Activated CD4-positive, alpha-beta T cell treated with anti-CD3 and anti-CD28 coated beads for 48 hours (primary cell): ENCODE results near the gene CEP57.

ENCODE experiments used
- DNase-seq: peaks from one replicate; pipeline ENCODE4 v3.0.0-alpha.2; 2020

Gene CEP57

GRCh38 chr11:95790123-95790932 lies at the start of gene CEP57:
TSS of gene CEP57 (plus strand) at chr11:95790498. CDS start at chr11:95790699, 201 bp downstream.
- DNase-seq: peak; percentile 97

- no peak for DNase-seq
These were observed 40.2 kb upstream of the CEP57 start for GRCh38 chr11:95750101-95750500.

GRCh38 chr11:95751515-95751914 lies 38.8 kb upstream of the CEP57 start:
- DNase-seq: no peak

DNA sequence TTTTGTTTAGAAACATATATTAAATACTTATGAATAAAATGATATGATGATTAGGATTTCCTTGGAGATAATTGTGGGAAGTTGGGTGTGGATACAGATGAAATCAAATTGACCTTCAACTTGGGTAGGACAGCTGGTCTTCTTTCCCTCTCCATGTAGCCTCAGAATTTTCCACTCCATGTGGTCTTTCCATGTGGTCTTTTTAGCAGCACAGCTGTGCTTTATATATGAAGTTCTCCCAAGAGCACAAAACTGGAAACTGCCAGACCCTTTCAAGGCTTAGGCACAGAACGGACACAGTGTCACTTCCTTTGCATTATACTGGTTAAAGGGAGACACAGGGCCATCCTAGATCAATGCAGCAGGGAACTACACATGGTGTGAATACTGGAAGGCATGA lies 29.4 kb upstream of the CEP57 start:
- no peak for DNase-seq

- DNase-seq: no peak
These were observed 27.8 kb upstream of the CEP57 start for GRCh38 chr11:95762534-95762933.

GRCh38 chr11:95764267-95764898 lies 25.9 kb upstream of the CEP57 start:
- no peak for DNase-seq

DNA sequence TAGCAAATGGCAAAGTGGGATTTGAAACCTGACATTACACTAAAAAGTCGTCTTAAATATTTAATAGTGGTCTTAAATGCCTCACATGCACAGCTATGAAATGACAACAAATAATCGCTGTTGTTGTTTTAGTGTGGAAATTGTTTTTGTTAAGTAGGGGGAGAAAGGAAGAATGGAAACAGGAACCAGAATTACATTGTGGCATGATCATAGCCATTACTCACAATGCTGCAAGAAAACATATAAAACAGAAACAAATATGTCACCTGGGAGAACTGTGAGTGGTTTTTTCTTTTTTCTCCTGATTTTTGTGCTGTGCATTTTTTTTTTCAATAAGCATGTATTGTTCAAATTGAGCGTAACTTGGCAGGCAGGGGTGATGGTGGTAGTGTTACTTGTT lies 23.6 kb upstream of the CEP57 start:
- DNase-seq: no peak

- no peak for DNase-seq
These were observed 22.8 kb upstream of the CEP57 start for GRCh38 chr11:95767498-95767897.

- DNase-seq: no peak
These were observed 21.8 kb upstream of the CEP57 start for GRCh38 chr11:95768521-95768920.

DNA sequence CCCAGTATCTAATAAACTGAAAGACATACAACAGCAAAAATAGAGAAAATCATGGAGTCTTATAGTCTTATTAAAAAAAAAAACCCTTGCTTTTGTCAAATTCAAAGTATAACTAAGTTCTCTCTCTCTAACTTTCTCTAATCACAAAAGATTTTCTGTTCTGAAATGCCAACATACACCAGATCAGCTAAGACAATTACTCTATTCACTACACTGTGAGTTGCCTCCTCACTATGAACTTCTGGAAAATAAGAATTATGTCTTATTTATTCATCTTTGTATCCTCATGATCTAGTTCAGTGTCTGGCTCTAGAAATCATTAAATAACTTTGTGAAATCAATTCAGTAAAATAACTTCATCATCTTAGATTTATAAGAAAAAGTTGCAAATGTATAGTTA lies 13.4 kb upstream of the CEP57 start:
- no peak for DNase-seq

DNA sequence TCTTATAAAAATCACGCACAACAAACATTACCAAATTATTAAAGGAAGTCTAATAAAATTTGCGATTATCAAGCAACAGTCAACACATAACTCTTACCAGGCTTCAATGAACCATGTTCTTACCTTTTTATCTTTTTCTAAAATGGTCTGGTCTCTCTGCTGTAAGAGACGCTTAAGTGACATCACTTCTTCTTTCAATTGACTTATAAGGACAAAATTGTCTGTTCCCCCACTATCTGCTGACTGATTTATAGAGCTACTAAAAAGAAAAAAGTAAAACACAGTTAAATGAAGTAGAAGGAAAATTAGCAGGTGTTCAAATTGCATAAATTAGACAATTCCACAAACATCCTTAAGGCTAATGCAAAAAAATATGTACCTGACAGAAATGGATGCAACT lies 11.6 kb upstream of the CEP57 start:
- no peak for DNase-seq

- DNase-seq: no peak
These were observed 9.8 kb upstream of the CEP57 start for GRCh38 chr11:95780544-95780943.

- DNase-seq: peak; percentile 46
These were observed 1.3 kb upstream of the CEP57 start for GRCh38 chr11:95788921-95789505.

DNA sequence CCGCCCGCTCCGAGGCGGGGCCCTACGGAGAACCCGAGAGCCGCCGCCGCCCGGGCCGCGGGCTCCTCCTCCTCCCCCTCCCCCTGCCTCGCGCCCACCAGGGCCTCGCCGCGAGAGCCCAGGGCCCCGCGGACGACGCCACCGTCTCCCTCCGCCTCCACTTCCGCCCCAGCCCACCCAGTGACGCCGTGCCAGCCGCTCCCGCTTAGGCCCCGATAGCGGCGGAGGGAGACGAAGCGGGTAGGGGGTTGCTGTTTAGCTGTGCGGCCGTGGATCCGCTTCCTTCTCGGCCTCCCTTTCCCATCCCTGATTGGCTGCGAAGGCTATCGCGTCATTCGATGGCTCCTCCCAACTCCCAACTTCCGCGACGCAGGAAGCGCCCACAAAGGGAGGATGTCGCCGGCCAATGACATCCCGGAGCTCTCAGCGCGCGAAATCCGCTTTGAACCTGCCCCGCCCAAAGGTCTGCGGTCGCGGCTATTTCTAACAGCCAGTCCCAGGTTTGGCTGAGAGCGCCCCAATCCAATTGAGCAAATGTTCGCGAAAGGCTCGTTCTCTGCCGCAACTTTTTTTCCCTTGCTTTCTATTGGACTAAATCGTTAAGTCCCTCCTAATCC lies 684 bp upstream of the CEP57 start, which contains the start of gene FAM76B:
Gene FAM76B, minus strand, starts transcription at position 277 of the 617 bp plus-strand sequence. CDS start 304 bp downstream, outside the sequence.
- peak; percentile 97 for DNase-seq

DNA sequence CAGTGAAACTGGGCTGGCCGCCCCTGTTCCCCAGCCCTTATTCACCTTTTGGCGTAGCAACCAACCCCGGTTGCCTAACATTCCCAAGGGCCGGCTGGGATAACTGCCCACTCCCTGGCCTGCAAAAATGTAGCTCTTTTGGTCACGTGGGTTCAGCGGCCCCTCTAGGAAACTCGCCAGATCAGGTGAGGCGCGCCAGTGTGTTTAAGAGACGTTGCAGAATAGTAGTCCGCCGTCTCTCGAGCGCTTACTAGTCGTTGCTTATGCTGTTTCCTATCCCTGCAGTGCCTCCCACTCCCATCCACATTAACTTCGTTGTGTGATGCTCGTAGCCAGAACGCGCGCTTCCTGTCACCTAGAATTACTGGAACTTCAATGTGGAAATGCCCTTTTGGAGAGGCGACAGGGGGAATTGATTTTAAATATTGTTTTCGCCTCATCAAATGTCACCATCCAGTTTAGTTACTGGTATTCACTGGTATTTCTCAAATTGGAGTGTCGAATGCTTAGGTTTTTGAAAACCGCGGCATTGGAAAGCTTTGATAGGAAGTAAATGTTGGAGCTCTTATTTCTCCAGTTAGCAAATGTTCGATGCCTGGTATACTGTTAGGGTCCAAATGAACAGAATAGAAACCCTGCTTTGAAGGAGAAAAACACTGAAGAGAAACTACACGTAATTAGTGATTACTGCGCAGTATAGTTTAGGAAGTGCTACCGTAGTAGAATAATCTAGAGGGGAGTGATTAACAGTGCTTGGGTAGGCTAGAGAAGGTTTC lies 823 bp downstream of the CEP57 start:
- peak; percentile 75 for DNase-seq

DNA sequence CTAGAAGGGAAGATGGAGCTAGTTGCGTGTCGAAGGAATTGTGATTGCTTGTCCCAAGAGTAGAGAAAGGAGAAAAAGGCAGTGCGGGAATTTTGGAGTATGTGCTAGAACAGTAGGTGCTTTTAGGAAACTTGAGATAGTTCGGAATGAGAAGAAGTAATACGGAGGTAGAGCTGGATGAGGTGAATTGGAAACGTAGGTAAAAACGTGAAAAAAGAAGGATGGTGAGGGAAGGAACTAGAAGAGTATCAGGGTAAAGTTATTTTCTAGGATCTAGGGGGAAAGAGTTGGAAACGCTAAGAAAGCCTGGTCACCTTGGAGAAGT lies 1.4 kb downstream of the CEP57 start:
- no peak for DNase-seq

DNA sequence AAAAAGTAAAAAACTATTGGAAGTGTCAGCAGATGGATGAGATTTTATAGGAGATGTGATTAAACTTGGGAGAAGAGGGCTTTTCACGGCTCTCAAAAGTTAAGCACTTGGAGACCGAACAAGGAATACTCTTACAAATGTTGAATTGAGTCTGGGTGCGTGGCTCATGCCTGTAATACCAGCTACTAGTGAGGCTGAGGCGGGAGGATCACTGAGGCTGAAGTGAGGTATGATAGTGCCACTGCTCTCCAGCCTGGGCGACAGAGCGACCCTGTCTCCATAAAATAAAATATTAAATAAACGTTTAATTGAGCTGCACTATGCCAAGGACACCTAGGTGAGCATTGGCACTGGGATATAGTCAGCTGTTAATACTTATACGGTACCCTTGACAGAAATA lies 1.9 kb downstream of the CEP57 start:
- DNase-seq: no peak

GRCh38 chr11:95792700-95793099 lies 2.4 kb downstream of the CEP57 start:
- DNase-seq: no peak

GRCh38 chr11:95793116-95793515 lies 2.8 kb downstream of the CEP57 start:
- DNase-seq: no peak

GRCh38 chr11:95794086-95794485 lies 3.8 kb downstream of the CEP57 start:
- DNase-seq: no peak

- DNase-seq: no peak
These were observed 5.5 kb downstream of the CEP57 start for GRCh38 chr11:95795627-95796295.

GRCh38 chr11:95796501-95796900 lies 6.2 kb downstream of the CEP57 start:
- DNase-seq: no peak
